Measurements from ENCODE around the gene TNPO1. TPM values are rescaled to one million over a fixed set of nuclear protein-coding genes. Genes with fewer than 3 reads are reported as not detected.
"Not testable (repeated sequence)": the region's sequence is repeated elsewhere in the genome, so short reads cannot be mapped to it uniquely, and the experiment has no call there.

Gene TNPO1
- total RNA-seq = 107 TPM
- long read RNA-seq, full-length matches to known transcripts = 67 of 136 reads
- long read RNA-seq, partial matches to known transcripts = 29 of 136 reads
- long read RNA-seq, other reads (novel, unspliced or antisense) = 40 of 136 reads

GRCh38 chr5:72816284-72817075 lies at the start of gene TNPO1:
Gene TNPO1, plus strand, starts transcription at chr5:72816661. Its CDS starts 77 bp downstream, at chr5:72816738.
- peak; percentile 98 for DNase-seq (ENCODE audit: low spot score)

DNA sequence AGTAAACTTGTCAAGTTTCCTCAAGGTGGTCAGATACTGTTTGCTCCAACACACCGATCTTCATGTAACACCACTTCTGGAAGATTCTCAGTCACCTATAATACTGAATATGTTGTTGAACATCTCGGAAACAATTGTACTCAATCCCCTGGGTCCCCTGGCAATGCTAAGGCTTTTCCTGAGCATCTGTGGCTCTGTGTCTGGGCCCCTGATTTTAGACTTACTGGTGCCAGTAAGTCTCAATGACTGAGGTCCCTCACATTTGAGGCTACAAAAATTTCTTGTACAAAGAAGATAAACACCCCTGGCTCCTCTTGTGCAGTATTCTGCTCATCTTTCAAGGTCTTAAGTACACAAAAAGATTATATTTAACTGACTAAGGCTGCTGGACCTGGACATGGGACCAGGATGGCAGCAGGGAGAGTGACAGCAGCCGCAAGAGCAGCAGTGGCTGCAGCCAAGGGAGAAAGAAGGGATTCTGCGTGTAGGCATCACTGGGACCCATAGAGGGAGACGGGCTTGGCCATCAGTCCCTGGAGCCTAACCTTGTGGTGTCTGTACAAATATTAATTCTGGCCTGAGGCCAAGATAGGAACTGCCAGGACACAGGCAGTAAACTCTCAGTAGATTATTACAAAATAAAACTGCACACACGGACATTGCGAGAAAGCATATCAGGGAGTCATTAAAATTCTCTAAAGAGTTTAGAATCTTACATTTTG lies 49.0 kb upstream of the TNPO1 start:
- no peak for DNase-seq (ENCODE audit: low spot score)

- no peak for DNase-seq (ENCODE audit: low spot score)
These were observed 46.2 kb upstream of the TNPO1 start for GRCh38 chr5:72770266-72770665.

DNA sequence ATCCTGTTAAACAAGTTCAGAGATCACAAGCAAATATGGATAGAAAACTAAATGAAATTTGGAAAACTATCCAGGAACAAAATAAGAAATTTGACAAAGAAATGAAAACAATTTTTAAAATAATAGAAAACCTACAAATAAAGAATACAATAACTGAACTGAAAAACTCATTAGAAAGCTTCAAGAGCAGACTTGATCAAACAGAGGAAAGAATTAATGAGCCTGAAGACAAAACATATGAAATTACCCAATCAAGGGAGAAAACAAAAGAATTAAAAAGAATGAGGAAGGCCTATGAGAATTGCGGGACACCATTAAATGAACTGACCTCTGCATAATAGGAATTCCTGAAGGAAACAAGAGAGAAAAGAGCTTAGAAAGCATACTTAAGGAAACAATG lies 39.8 kb upstream of the TNPO1 start:
- no peak for DNase-seq (ENCODE audit: low spot score)

GRCh38 chr5:72779520-72779919 lies 36.9 kb upstream of the TNPO1 start:
- DNase-seq (ENCODE audit: low spot score) = no peak

DNA sequence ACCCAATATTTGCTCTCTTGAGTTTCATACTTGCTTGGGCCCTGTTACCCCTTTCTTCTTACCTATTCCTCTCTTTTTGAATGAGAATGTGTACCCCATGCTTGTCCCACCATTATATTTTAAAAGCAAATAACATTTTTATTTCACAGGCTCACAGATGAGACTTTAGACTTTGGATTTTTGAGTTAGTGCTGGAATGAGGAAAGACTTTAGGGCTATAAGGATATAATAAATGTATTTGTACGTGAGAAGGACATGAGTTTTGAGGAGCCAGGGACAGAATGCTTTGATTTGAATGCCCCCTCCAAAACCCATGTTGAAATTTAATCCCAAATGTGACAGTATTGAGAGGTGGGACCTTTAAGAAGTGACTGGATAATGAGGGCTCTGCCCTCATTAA lies 33.1 kb upstream of the TNPO1 start:
- no peak for DNase-seq (ENCODE audit: low spot score)

- DNase-seq (ENCODE audit: low spot score) = no peak
These were observed 32.3 kb upstream of the TNPO1 start for GRCh38 chr5:72784129-72784528.

GRCh38 chr5:72785801-72786200 lies 30.7 kb upstream of the TNPO1 start:
- no peak for DNase-seq (ENCODE audit: low spot score)

GRCh38 chr5:72786676-72787075 lies 29.8 kb upstream of the TNPO1 start:
- no peak for DNase-seq (ENCODE audit: low spot score)

DNA sequence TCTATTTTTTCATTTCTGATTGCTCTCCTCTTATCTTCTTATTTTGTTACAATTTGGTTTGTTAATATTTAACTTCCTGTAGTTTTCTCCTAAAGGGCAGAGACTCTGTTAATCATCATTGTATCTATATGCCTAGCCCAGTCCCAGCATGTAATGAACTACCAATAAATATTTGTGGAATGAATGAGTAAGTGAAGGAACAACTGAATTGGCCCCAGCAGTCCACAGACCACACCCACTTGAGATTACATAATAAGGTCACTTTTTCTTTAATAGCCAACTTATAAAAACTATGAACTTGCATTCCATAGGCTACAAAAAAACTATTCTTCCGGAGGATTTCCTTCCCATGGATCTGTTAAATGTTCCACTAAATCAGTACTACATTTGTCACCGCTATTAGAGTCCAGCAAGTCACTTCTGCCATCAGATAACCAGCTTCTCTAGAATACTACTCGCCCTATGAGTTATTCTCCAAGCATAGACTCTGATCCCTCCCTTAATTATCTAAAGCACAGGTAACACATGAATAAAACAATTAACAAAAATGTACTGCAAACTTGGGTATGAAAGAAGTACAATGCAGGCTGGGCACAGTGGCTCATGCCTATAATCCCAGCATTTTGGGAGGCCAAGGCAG lies 27.5 kb upstream of the TNPO1 start:
- no peak for DNase-seq (ENCODE audit: low spot score)

DNA sequence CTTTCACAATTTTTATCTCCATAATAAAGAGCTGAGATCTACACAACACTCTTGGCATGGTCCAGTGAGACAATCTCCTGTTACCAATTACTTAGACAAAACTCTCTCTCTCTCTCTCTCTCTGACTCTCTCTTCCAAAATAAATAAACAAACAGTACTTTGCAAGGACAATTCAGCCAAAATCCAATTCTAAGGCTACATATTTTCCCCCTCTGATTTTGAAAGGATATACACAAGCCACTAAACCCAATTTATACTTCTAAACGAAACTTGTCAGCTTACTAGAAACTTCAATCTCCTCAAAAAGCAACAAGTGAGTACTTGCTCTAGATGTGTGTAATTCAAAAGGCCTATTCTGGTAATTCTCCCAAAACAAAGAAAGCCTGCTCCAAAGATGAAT lies 26.3 kb upstream of the TNPO1 start:
- DNase-seq (ENCODE audit: low spot score) = no peak

DNA sequence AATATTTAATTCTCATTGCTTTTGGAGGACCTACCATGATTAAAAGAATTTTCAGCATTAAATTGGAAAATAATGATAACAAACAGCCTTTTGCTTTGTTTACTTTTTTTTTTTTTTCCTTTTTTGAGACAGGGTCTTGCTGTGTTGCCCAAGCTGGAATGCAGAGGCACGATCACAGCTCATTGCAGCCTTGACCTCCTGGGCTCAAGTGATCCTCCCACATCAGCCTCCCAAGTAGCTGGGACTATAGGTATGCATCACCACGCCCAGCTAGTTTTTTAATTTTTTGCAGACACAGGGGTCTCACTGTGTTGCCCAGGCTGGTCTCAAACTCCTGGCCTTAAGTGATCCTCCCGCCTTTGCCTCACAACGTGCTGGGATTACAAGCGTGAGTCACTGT lies 23.8 kb upstream of the TNPO1 start:
- not testable (repeated sequence) for DNase-seq (ENCODE audit: low spot score)

GRCh38 chr5:72796001-72796400 lies 20.5 kb upstream of the TNPO1 start:
- no peak for DNase-seq (ENCODE audit: low spot score)

- no peak for DNase-seq (ENCODE audit: low spot score)
These were observed 16.7 kb upstream of the TNPO1 start for GRCh38 chr5:72799721-72800120.

- DNase-seq (ENCODE audit: low spot score) = not testable (repeated sequence)
These were observed 7.8 kb upstream of the TNPO1 start for GRCh38 chr5:72808637-72809036.

- no peak for DNase-seq (ENCODE audit: low spot score)
These were observed 4.6 kb upstream of the TNPO1 start for GRCh38 chr5:72811849-72812248.

GRCh38 chr5:72812488-72812887 lies 4.0 kb upstream of the TNPO1 start:
- no peak for DNase-seq (ENCODE audit: low spot score)

- no peak for DNase-seq (ENCODE audit: low spot score)
These were observed 2.4 kb upstream of the TNPO1 start for GRCh38 chr5:72814104-72814503.

GRCh38 chr5:72814864-72815263 lies 1.6 kb upstream of the TNPO1 start:
- no peak for DNase-seq (ENCODE audit: low spot score)

- no peak for DNase-seq (ENCODE audit: low spot score)
These were observed 729 bp upstream of the TNPO1 start for GRCh38 chr5:72815580-72816283.

DNA sequence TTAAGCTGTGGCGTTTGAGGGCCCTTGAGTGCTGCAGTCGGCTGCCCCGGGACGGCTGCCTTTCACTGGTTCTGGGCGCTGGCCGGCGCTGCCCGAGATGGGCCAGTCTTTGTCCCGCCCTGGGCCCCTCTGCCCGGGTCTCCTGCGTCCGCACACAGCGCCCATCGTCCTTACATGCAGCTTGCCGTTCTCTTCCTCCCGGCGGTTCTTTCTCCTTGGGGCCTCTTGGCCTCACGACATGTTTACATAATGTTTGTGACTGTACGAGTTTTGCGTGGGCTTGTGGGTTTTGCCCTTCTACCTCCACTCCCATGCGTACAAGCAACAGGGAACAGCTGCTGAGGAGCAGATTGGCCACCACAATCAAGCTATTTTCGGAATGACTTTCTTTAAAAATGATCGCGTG lies 618 bp downstream of the TNPO1 start:
- DNase-seq (ENCODE audit: low spot score) = no peak

Measured in mesenteric fat pad (tissue), 1 donor.